GM19452 (cell line): ENCODE measurements around the gene PSMD12.
"Not testable (repeated sequence)": the region's sequence is repeated elsewhere in the genome, so short reads cannot be mapped to it uniquely, and the experiment has no call there.

Source experiments
- ATAC-seq: cut with Tn5 transposase; IDR thresholded peaks from one replicate; pipeline ENCODE4 v1.9.1; 2021; ENCODE audit not compliant: unreplicated experiment

The PSMD12 gene

DNA sequence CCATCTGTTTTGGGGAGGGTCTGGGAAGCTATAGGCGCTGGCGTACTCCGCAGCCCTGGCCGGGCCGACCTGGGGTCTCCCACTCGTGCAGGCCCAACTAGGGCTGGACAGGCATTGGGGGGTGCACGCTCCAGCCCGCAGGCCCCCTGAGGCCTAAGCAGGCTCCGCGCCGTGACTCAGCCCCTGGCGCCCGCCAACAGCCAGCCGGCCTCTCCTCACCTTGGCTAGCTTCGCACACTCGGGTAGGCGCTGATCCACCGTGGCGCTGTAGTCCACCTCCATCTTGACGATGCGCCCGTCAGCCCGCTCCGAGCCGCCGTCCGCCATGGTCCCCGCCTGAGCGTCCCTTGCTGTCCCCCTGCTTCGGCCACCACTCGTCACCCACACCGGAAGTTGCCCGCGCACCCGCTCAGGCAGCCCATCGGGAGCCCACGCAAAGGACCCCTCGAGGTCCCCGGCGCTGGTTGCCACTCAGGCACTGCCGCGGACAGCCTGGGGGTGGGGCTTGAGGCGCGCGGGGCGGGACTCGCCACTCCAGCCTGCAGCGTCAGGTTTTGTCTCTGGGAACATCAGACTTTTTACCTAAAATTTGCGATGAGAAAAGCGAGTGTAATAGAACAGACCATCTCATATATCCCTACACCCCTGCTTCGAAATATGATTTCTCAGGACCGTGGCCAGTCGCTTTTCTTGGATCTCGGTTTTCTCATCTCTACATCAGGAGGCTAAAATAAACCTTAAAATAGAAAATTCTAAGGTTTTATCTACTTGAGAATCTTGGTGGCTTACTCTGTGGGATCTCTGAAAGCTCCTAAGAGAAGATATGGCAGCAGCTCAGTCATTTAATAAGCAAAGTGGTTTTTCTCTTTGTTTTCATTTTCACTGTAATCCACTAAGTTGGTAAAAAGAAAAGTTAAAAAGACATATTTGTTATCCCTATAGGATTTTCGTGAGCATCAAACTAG, at the start of gene PSMD12:
TSS of gene PSMD12 (minus strand) at position 385 of the 965 bp plus-strand sequence. CDS start at position 327, 58 bp downstream.
- peak; percentile 86 for ATAC-seq

DNA sequence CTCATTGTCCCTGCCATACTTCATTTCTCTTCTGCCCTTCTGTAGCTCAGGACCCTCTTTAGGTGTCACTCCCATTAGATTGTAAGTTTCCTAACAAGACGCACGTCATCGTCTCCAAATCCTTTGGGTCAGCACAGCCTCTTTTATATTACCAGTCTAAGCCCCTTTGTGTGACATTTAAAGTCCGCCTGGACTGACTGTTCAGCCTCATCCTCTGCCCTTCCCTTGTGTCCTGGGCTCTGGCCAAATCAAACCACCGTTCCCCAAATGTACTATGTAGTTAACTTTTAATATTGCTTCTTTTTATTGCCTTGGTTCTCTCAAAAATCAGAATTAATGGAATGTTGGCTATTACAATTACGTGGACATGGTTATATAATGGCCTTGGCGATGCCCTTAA, 48.9 kb upstream of the PSMD12 start:
- ATAC-seq, result no peak

DNA sequence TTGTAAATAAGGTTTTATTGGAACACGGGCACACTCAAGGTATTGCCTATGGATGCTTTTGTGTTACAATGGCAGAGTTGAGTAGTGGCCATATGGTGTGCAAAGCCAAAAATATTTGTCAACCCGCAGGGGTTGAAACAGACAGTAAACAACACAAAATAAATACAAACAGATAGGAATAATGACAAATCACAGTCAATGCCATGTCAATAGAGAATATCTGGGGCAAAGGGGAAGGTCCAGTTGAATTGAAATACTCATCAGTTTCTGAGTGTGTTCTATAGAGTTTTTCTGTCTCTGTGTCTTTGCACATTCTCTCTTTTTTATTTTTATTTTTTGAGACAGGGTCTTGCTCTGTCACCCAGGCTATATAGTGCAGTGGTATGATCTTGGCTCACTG, 48.2 kb upstream of the PSMD12 start:
- ATAC-seq, result no peak

DNA sequence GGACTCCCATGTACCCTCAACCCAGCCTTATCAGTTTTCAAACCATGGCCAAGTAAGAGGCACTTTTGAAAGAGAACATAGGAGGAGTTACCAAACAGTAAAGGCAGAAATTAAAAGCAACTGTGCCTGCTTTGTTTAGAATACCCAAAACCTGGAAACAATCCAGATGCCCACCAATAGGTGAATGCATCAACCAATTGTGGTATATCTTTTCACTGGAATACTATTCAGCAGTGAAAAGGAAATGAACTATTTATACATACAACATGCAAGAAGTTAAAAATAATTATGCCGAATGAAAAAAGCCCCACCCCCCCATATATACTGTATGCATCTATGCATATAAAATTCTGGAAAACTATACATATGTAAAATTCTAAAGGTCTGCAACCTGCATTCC, 47.8 kb upstream of the PSMD12 start:
- no peak for ATAC-seq

DNA sequence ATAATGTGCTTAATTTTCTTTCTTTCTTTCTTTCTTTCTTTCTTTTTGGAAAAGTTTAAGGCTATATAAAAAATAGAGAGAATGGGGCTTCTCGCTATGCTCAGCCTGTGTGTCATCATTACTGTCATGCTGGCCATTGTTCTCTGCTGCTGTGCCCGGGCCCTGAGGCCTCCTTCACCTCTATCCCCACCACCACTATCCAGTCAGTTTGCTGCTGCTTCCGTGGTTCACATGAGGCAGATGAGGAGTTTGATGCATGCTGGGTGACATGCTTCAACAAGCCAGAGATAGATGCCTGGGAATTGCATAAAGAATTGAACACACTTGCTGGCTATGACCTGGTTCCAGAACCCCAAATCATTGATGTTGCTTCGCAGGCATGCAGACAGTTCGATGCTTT, 47.0 kb upstream of the PSMD12 start:
- no peak for ATAC-seq

DNA sequence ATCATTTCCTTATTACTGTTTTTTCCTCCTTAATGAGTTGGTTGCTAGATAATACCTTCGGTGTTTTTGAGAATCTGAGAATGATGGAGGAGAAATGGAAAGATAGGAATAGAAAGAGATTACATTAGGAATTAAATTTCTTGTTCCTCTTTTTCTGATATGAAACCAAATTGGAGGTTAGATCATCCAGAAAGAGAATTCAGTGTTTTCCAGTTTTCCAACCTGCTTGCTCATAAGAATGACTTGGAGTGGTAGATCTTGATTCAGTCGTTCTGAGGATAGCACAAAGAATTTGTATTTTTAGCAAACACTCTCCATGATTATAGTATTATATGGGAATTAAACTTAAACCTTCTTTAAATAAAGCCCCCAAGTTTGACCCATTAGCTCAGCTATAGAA, 46.6 kb upstream of the PSMD12 start:
- ATAC-seq, result no peak

DNA sequence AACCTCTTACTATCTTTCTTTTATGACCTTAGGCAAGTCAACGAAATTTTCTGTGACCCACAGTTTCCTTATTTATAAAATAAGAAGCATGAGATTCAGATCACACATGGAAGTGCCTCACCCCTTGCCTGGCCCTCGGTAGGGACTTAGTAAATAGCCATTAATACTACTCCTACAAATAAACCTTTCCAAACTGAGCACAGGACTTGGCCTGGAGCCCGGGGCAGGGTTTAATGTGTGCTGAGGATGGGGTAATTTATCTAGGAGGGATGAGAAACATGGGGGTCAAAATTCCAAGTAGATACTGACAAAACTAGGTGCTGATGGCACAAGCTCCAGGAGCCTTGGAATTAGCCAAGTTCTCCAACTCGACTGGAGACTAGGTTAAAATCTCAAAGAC, 45.7 kb upstream of the PSMD12 start:
- no peak for ATAC-seq

DNA sequence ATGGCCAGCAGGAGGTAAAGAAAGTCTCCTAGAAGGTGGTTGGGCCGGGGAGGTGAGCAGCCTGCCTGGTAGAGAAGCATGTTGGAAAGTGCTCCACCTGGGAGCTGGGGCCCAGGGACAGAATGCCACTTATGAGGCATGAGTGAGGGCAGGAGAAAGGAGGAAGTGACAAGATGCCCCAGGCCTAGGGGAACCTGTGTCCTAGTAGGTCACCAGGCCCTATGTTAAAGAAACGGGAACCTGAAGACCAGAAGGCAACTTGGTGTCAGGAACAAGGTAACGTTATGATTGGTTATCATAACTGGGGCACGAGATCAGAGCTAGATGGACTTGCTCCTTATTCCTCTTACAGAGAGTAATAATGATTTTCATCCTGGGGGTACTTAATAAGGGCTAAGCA, 45.0 kb upstream of the PSMD12 start:
- ATAC-seq, result no peak

DNA sequence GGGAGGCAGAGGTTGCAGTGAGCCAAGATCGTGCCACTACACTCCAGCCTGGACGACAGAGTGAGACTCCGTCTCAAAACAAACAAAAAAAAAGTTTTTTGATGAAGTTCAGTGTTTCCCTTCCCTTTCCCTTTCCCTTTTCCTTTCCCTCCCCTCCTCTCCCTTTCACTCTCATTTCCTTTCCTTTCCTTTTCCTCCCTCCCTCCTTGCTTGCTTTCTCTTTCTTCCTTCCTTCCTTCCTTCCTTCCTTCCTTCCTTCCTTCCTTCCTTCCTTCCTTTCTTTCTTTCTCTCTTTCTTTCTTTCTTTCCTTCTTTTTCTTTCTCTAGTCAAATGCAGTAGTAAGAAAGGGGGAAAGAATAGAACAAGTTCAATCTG, 42.1 kb upstream of the PSMD12 start:
- not testable (repeated sequence) for ATAC-seq

DNA sequence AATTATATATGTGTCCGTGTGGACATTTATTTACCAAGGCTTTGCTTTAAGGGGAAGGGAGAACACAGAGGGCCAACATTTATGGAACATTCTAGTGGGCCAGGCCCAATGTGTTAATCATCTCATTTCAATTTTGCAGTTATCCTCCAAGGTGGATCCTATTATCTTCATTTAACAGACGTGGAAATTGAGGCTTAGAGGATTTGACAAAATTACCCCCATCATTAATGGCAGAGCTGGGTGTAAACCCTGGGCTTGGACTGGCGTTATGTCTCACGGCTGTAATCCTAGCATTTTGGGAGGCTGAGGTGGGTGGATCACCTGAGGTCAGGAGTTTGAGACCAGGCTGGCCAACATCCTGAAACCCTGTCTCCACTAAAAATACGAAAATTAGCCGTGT, 37.1 kb upstream of the PSMD12 start:
- ATAC-seq, result no peak

DNA sequence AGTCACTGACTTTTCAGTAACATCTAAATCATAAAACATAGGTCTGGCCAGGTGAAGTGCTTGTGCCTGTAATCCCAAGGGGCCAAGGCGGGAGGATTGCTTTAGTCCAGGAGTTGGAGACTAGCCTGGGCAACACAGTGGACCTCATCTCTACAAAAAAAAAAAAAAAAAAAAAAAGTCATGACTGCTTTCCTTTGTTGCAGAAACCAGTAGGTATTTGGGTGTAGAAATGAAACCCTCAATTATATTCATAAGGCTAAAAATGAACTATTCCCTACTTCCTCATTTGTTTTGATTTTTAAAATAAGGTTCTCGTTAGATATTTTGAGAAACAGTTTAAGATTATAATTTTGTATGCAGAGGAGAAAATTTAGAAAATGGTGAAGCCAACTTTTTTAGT, 36.7 kb upstream of the PSMD12 start:
- no peak for ATAC-seq

DNA sequence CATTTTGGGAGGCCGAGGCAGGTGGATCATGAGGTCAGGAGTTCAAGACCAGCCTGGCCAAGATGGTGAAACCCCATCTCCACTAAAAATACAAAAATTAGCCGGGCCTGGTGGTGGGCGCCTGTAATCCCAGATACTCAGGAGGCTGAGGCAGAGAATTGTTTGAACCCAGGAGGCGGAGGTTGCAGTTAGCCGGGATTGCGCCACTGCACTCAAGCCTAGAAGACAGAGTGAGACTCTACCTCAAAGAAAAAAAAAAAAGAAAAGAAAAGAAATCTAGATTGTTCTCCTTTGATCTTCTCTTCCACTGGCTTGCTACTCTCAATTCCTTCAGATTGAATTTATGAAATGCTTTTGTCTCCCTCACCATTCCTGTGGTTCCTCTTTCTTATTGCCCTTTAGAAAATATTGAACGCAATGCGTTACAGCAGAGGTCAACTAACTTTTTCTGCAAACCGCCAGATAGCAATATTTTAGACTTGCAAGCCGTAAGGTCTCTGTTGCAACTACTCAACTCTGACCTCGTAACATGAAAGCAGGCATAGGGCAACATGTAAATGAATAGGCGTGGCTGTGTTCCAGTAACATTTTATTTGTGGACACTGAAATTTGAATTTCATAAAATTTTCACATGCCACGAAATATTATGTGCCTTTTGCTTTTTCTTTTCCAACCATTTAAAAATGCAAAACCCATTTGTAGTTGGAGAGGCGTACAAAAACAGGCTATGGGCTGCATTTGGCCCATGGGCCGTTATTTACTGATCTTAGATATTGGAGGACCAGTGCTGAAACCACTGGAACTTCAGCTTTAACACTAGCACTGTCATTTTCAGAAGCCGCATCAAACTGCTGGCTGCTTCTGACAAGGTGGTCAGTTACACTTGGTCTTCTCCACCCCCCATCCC, 35.5 kb upstream of the PSMD12 start:
- ATAC-seq, result no peak

DNA sequence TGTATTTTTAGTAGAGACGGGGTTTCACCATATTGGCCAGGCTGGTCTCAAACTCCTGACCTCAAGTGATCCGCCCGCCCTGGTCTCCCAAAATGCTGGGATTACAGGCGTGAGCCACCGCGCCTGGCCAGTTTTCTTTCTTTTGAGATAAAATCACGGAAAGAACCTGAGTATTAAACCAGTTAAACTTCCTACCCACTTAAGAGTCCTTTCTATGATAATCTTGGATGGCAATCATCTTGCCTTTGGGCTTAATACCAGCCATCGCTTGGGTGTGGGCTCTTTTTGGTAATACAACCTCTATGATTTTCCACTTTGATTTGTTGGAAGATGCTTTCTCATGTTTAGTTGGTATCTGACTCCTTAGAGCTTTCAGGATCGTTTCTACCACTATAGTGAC, 34.7 kb upstream of the PSMD12 start:
- no peak for ATAC-seq

DNA sequence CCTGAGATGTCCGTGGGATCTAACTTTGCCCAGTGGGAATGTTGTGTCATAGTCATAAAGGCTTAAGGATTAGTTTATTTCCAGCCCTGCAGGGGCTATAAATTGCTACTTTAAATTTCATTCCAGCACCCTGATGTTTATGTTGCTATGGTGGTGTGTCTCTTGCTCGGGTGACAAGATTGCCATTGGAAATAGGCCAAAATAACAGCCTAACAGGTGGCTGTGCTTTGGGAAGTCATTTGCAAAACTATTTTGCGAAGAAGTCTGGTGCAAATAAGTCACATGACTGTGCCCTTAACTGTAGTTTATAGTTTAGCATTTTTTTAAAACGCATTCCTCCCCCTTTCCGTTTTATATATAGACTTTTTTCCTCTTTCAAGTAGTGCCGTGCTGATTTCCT, 33.8 kb upstream of the PSMD12 start:
- ATAC-seq, result no peak

DNA sequence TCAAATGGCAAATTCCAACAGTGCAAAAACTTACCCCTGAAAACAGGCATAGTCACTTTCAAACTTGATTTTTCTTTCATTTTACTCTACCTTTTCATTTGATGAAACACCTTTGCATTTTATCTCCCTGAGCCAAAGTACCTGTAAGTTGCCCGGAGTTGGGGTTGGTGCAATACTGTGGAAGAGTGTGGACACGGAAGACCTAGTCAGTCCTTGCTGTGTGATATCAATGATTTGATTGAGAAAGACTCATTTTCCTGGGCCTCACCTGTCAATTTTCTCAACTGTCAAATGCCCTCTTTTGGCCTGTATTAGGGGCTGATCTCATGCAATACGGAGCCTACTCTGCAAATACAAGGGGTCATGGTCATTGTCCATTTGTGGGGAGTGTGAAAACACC, 33.3 kb upstream of the PSMD12 start:
- ATAC-seq, result no peak

DNA sequence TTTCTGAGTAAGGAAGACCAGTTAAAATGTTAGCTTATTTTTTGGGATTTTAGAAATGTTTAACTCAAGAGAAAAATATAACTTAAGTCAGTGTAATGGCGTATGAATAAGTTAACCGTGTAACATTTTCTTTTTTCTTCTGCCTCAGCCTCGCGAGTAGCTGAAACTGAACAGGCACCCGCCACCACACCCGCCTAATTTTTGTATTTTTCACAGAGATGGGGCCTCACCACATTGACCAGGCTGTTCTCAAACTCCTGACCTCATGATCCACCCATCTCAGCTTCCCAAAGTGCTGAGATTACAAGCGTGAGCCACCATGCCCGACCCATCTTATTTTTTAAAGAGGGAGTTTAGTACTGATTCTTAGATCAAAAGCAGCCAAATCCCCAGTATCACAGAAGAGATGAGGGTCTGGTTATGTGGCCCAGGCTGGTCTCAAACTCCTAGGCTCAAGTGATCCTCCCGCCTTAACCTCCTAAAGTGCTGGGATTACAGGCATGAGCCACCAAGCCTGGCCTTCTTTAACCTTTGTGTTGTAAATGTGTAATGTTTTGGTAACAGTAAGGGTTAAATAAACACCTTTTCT, 27.5 kb upstream of the PSMD12 start:
- ATAC-seq, result no peak

DNA sequence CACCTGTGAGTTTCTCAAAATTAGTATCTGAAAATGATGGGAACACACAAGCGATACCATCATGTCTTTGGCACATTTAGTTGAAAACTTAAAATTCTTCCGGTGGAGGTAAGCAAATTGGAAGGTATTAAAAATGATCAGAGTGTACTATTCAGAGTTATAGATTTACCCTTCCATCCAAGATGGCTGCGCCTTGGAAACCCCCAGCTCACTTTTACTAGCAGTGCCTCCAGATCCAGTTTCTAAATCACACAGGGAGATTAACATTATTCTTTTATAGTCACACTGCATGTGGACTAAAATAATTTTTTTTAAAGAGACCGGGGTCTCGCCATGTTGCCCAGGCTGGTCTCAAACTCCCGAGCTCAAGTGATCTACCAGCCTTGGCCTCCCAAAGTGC, 25.7 kb upstream of the PSMD12 start:
- ATAC-seq, result no peak

DNA sequence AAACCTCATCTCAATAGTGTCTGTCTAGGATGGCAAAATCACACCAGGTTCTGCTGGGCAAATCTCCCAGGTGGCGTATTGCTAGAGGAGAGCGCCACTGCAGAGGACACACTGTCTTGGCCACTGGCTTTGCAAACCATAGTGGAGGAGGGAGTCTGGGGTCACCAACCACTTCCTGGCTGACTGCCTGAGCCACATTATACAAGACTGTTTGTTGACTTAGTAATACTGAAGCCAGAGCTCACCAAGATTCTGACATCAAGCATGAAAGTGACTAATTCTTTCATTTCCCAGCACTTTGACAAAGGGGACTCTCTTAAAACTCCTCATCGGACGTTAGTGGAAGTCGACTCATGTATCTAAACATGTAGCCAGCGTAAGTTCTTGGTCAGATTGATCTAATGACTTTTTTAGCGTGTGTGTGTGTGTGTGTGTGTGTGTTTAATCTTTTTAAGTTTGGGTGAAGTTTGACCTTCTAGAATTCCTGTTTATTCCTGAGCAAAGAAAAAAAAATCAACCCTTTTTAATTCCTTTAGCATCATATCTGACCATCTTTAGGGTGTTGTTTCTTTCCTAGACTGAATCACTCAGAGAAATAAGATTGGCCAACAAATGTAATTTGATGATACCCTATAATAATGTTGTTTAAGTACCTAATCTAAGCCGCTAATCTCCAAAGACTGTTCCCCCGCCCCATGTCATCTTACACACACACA, 24.4 kb upstream of the PSMD12 start:
- ATAC-seq, result peak; percentile 98

DNA sequence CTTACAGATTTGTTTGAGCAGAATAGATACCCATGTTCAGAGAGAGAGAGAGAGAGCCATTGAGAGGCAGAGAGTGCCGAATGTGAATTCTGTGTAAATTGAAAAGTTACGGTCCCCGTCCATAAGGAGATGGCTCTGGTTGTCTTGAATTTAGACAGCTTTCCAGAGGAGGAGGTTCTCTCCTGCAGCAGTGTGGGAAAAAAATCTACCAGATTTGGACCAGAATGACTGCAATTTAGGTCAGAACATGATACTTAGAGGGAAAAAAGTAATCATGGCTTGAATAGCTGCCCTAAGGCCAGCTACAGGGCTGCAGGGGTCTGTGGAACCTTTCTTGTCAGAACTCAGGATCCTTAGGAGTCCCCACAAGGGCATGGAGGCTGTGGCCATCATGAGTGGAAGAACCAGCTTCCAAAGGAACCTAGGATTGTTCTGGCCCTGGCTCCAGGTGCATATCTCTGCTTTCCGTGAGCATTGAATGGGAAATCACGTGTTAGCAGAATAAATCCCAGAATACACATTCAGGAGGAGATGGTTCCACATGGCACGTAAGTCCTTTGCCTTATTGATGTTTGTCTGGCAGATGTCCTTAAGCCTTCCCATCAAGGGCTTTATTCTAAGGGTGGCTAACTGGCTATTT, 23.7 kb upstream of the PSMD12 start:
- no peak for ATAC-seq

DNA sequence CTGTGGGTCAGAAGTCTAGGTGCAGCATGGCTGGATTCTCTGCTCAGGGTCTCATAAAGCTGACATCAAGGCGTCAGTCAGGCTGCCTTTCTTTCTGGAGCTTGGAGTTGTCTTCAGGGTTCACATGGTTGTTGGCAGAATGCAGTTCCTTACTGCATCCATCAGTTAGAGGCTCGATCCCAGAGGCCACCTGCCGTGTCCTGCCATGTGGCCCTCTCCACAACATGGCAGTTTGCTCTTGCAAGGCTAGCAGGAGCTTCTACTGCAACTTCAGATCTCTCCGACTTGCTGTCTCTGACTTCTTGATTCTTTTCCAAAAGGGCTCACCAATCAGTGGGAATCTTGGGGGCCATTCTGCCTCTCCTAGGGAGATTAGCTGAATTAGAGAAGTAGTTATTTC, 22.6 kb upstream of the PSMD12 start:
- no peak for ATAC-seq
